Adrenal gland (tissue), 12 donors: ENCODE measurements around the gene SLC22A4. TPM values are rescaled to one million over a fixed set of nuclear protein-coding genes. Genes with fewer than 3 reads are reported as not detected.

Experiments
- DNase-seq, 7 donors: peaks; one replicate each; pipeline ENCODE4 v3.0.0-alpha.2; 2019 to 2020
- H3K27ac ChIP-seq, 5 donors: fragments of 200-600 bp; sonication (generic) in 4 of 5; 1 replicate in 3 of 5; 2 replicates in 2 of 5; pipeline versions ENCODE4 v1.5.1 to v1.8.0; 2016 to 2020; ENCODE audit warnings: mild to moderate bottlenecking in 1 of 5
- H3K27me3 ChIP-seq: fragments of 200-600 bp; 2 replicates; pipeline ENCODE4 v1.8.0; 2021
- H3K36me3 ChIP-seq, 2 donors: fragments of 200-600 bp; replicated peaks in 1 of 2; 1 replicate in 1 of 2; 2 replicates in 1 of 2; pipeline versions ENCODE4 v1.5.1 to v1.8.0; 2018 to 2022
- H3K4me1 ChIP-seq, 2 donors: fragments of 200-600 bp; replicated peaks in 1 of 2; 1 replicate in 1 of 2; 2 replicates in 1 of 2; pipeline versions ENCODE4 v1.5.1 to v1.8.0; 2018 to 2021
- H3K4me3 ChIP-seq, 4 donors: fragments of 200-600 bp; sonication (generic) in 3 of 4; one replicate each; pipeline ENCODE4 v1.5.1; 2016 to 2018
- H3K9me3 ChIP-seq, 3 donors: fragments of 200-600 bp; sonication (generic) in 1 of 3; replicated peaks in 1 of 3; 1 replicate in 2 of 3; 2 replicates in 1 of 3; pipeline versions ENCODE4 v1.5.1 to v1.8.0; 2016 to 2021
- CTCF ChIP-seq, 6 experiments: fragments of 450-650 bp in 4 of 6; fragments of 200-600 bp in 2 of 6; sonication (generic) in 1 of 6; IDR thresholded peaks; 1 replicate in 5 of 6; 2 replicates in 1 of 6; pipeline versions ENCODE4 v1.5.1 to v1.8.0; 2016 to 2021; ENCODE audit warnings: antibody characterized with exemption in 6 of 6, mild to moderate bottlenecking in 2 of 6, moderate library complexity in 1 of 6
- POLR2A ChIP-seq, 2 donors: fragments of 450-650 bp; IDR thresholded peaks; one replicate each; pipeline ENCODE4 v1.6.1; 2017; ENCODE audit warnings: antibody characterized with exemption in 2 of 2, mild to moderate bottlenecking in 2 of 2, moderate library complexity in 1 of 2
- whole genome bisulfite sequencing, 4 donors: extraction: QIAGEN DNeasy Blood & Tissue Kit in 2 of 4; methylation state at CpG; one replicate each; pipeline versions ENCODE4 v1.1.5 to v1.1.7; 2013 to 2017; 5-methylcytosine and 5-hydroxymethylcytosine counted together
- intact Hi-C, 2 donors: fragments of 100-400 bp; cut with DNase I; formaldehyde crosslinking; loops; one replicate each; pipeline versions ENCODE4 v1.14.1 to v1.15.0; 2022 to 2023
- polyA plus RNA-seq, 3 donors: library from polyadenylated mRNA; stranded (reverse); fragments of 200-250 nt in 2 of 3; fragments of 350-450 nt in 1 of 3; fragmentation: Illumina TruSeq in 1 of 3; extraction: RNeasy Lipid Tissue Mini Kit (QIAGEN cat#74804) in 1 of 3; gene quantifications; one replicate each; pipeline ENCODE4 v1.2.3, GENCODE V29; 2013 to 2014
- total RNA-seq, 9 donors: library from RNA; depleted of rRNA in 4 of 9; stranded (reverse); fragments of >200 nt in 4 of 9; fragments of 120-200 nt in 1 of 9; fragmentation: NEBNext Ultra II Directional in 1 of 9; extraction: Animal tissue kit (Norgen Biotek cat#: 25700) in 1 of 9; gene quantifications; one replicate each; pipeline versions ENCODE4 v1.1.0 to v1.2.4, GENCODE V29; 2013 to 2023
- donor health status: healthy with polysubstance abuse.
- donor health status: Bipolar disorder and iron deficiency.
- donor health status: DM: yes; HTN: yes; CAD: no.
- donor health status: DM: no; HTN: no; CAD: no.
- donor health status: DM: no; HTN: no; CAD: no.
- donor health status: DM: yes; HTN: yes; CAD: no.

Gene SLC22A4
- total and polyA plus RNA-seq, 12 donors = 1.4 to 8.2 (median 3.2) TPM

DNA sequence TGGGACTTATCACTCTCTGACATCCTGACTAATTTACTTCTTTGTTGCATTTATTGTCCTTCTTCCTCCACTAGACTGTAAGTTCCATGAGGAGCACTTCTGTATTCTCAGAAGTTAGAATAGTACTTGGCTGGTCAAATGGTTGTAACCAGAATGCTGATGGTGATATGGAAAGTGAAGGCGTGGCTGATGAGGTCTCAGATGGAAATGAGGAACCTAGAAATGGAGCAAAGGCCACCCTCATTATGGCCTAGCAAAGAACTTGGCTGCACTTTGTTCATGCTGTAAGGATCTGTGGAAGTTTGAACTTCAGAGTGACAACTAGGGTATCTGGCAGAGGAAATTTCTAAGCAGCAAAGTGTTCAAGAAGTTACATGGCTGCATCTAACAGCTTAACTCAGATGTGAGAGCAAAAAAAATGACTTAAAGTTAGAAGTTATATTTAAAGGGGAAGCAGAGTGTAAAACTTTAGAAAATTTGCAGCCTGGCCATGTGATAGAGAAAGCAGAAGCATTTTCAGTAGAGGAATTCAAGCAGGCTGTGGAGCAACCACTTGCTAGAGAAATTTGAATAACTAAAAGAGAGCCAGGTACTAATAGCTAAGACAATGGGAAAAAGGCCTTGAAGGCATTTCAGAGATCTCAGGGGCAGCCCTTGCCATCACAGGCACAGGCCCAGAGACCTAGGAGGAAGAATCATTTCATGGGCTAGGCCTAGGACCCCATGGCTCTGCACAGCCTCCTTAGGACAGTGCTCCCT lies 60.4 kb downstream of the SLC22A4 start:
- peak in 1 of 7 donors; percentile 47 for DNase-seq
- Histone ChIP-seq H3K27me3 (no peaks in the 10 kb centered on the region), H3K27ac (peak overlapping the region in 2 of 5 donors; percentile 41 to 63), H3K4me1 (no peaks in the 10 kb centered on the region), H3K4me3 (no peak overlapping the region), H3K9me3 (no peaks in the 10 kb centered on the region), H3K36me3 (no peaks in the 10 kb centered on the region)
- intact Hi-C loops = no loop called here
- TF ChIP-seq CTCF (IDR thresholded peaks at IDR 0.05) (no peak), POLR2A (IDR thresholded peaks at IDR 0.05) (no peak)
- WGBS, 4 donors = 82 to 94% (median 89%) methylated on average over 1 of the region's 1 CpG

DNA sequence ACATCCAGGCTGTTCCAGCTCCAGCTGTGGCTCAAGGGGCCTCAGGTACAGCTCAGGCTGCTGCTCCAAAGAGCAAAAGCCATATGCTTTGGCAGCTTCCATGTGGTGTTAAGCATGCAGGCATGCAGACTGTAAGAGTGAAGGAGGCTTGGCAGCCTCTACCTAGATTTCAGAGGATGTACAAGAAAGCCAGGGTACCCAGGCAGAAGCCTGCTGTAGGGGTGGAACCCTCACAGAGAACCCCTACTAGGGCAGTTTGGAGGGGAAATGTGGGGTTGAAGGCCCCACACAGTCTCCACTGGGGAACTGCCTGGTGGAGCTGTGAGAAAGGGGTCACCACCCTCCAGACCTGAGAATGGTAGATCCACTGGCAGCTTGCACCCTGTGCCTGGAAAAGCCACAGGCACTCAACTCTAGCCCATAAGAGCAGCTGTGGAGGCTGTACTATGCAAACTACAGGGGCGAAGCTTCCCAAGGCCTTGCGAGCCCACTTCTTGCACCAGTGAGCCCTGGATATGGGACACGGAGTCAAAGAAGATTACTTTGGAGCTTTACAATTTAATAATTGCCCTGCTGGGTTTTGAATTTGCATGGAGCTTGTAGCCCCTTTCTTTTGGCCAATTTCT lies 61.1 kb downstream of the SLC22A4 start:
- no peaks in the 10 kb centered on the region for H3K36me3 ChIP-seq
- H3K27me3 ChIP-seq = no peaks in the 10 kb centered on the region
- no peak for DNase-seq
- no peaks in the 10 kb centered on the region for H3K4me1 ChIP-seq
- no peak for TF ChIP-seq POLR2A (IDR thresholded peaks at IDR 0.05)
- intact Hi-C loops = no loop called here
- 93 to 100% (median 100%) methylated on average over 3 of the region's 3 CpGs for WGBS, 4 donors
- H3K4me3 ChIP-seq = no peak overlapping the region
- peak overlapping the region in 2 of 5 donors; percentile 41 to 63 for H3K27ac ChIP-seq
- H3K9me3 ChIP-seq = no peaks in the 10 kb centered on the region

DNA sequence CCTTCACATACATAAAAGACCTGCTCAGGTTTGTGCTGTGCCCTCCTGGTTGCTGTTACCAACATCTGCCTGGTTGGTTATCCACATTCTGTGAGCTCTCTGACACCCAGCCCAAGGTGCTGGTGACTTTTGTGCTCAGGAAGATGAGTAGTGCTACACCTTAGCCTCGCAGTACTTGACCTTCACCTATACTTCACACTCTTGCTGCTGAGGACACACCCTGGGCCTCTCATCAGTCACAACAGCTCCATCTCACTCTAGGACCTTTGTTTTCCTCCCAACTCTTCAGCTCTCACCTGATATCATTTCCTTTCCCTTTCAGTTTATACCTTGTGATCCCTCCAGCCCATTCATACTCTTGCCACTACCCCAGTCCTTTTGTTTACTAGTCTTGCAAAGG lies 64.6 kb downstream of the SLC22A4 start:
- no peaks in the 10 kb centered on the region for H3K27me3 ChIP-seq
- TF ChIP-seq POLR2A (IDR thresholded peaks at IDR 0.05) = no peak
- no peak for TF ChIP-seq CTCF (IDR thresholded peaks at IDR 0.05)
- intact Hi-C loops = no loop called here
- H3K4me1 ChIP-seq = peaks cover 3 to 10% of the 10 kb centered on the region in 2 donors
- H3K36me3 ChIP-seq = no peaks in the 10 kb centered on the region
- no peak overlapping the region for H3K4me3 ChIP-seq
- H3K9me3 ChIP-seq = no peaks in the 10 kb centered on the region
- H3K27ac ChIP-seq = no peak overlapping the region
- 81 to 100% (median 96%) methylated on average over 1 of the region's 1 CpG for whole genome bisulfite sequencing, 4 donors
- DNase-seq = no peak

DNA sequence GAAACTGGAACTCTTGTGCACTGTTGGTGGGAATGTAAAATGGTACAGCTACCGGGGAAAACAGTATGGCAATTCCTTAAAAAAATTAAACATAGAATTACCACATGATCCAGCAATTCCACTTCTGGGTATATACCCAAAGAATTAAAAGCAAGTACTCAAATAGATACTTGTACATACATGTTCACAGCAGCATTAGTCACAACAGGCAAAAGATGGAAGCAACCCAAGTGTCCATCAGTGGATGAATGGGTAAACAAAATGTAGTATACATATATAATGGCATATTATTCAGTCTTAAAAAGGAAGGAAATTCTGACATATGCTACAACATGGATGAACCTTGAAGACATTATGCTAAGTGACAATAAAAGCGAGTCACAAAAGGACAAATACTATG lies 67.9 kb downstream of the SLC22A4 start:
- Histone ChIP-seq H3K27me3 (no peaks in the 10 kb centered on the region), H3K4me1 (peaks cover 11 to 22% of the 10 kb centered on the region in 2 donors), H3K36me3 (no peaks in the 10 kb centered on the region), H3K9me3 (no peaks in the 10 kb centered on the region), H3K27ac (no peak overlapping the region), H3K4me3 (no peak overlapping the region)
- WGBS, 4 donors = 94 to 98% (median 97%) methylated on average over 2 of the region's 2 CpGs
- intact Hi-C loops = loop anchor here in 1 of 2 donors (10.0 kb wide), 1 partner anchor 67 kb away; the partner anchor contains the start of gene SLC22A4
- no peak for DNase-seq
- TF ChIP-seq POLR2A (IDR thresholded peaks at IDR 0.05) (no peak), CTCF (IDR thresholded peaks at IDR 0.05) (no peak)
